Fibroblast of pulmonary artery (primary cell): ENCODE measurements around the gene METTL17.
A peak's percentile ranks its signal among the peaks of the same experiment; 100 is the strongest.
"Not testable (repeated sequence)": the region's sequence is repeated elsewhere in the genome, so short reads cannot be mapped to it uniquely, and the experiment has no call there.

Source experiments
- DNase-seq: peaks from one replicate; pipeline ENCODE4 v3.0.0-alpha.2; 2010; ENCODE audit warnings: low read depth
- H3K4me3 ChIP-seq: replicated peaks from 2 replicates; pipeline ENCODE4 v1.5.1; 2011; ENCODE audit warnings: low read depth, mild to moderate bottlenecking, control low read depth, low read length, moderate library complexity
- TF ChIP-seq, protein P1 (sequence below): IDR thresholded peaks from 2 replicates; pipeline ENCODE4 v1.5.1; 2011; ENCODE audit warnings: mild to moderate bottlenecking, control low read depth, low read length, inconsistent platforms; ENCODE audit errors: missing control alignments

METTL17 gene

GRCh38 chr14:20997564-20997963, 7.8 kb downstream of the METTL17 start:
- H3K4me3 ChIP-seq = no peak overlapping the region
- TF ChIP-seq, protein P1, sequence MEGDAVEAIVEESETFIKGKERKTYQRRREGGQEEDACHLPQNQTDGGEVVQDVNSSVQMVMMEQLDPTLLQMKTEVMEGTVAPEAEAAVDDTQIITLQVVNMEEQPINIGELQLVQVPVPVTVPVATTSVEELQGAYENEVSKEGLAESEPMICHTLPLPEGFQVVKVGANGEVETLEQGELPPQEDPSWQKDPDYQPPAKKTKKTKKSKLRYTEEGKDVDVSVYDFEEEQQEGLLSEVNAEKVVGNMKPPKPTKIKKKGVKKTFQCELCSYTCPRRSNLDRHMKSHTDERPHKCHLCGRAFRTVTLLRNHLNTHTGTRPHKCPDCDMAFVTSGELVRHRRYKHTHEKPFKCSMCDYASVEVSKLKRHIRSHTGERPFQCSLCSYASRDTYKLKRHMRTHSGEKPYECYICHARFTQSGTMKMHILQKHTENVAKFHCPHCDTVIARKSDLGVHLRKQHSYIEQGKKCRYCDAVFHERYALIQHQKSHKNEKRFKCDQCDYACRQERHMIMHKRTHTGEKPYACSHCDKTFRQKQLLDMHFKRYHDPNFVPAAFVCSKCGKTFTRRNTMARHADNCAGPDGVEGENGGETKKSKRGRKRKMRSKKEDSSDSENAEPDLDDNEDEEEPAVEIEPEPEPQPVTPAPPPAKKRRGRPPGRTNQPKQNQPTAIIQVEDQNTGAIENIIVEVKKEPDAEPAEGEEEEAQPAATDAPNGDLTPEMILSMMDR = no peak
- DNase-seq = no peak

- TF ChIP-seq, protein P1 = no peak
- no peak for DNase-seq
- H3K4me3 ChIP-seq = no peak overlapping the region
Observed at GRCh38 chr14:20998139-20998538, 8.4 kb downstream of the METTL17 start.

DNA sequence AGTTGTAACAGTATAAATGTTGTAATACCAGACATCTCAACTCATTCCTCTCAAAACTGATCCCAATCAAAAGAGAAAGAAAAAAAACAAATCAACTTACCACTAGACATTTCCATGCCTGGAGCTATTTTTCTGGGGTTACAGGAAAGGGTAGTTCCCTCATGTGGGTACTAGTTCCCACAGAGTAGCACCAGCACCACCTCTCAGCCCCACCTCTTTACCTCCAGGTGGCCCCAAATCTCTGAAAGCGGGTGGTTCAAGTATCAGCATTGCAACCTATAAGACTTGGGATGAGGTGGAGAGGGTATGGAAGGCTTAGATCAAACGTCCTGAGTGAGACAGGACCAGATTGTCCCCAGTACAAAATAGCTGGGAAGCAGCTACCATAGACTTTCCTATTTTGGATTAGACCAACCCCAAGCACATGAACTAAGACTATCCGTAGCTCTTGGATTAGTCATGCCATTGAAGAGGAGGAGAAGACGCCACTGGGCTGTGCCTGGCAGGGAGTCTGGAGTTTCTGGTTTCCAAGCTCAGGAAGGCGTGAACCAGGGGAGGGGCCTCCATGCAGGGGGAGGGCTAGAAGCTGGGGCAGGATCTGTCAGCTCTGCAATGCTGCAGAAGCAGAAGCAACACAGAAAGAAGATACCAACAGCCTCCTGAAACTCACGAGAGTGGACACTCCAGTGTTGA, 9.0 kb downstream of the METTL17 start, which contains the start of gene SLC39A2:
SLC39A2 (plus strand) TSS at position 620 of the 693 bp plus-strand sequence. CDS start 154 bp downstream, outside the sequence.
- TF ChIP-seq, protein P1 = no peak
- DNase-seq = peak; percentile 69
- H3K4me3 ChIP-seq = no peak within 1 kb of the TSS

DNA sequence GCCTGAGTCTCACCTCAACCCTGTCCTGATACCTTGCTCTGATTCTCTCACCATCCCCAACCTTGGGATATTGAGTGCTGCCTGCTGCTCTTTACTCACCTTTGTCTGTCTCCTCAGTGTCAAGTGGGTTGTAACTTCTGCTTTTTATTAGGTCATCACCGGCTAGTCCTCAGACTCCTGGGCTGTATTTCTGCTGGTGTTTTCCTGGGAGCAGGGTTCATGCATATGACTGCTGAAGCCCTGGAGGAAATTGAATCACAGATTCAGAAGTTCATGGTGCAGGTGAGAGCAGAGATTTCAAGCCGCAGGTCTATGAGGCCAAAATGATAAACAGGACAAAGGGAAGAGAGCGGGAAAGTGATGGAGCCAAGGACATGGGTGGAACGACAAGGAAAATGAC, 9.8 kb downstream of the METTL17 start:
- DNase-seq = no peak
- TF ChIP-seq, protein P1 = no peak
- no peak overlapping the region for H3K4me3 ChIP-seq

GRCh38 chr14:21001218-21001617, 11.4 kb downstream of the METTL17 start:
- TF ChIP-seq, protein P1 = no peak
- no peak overlapping the region for H3K4me3 ChIP-seq
- no peak for DNase-seq

DNA sequence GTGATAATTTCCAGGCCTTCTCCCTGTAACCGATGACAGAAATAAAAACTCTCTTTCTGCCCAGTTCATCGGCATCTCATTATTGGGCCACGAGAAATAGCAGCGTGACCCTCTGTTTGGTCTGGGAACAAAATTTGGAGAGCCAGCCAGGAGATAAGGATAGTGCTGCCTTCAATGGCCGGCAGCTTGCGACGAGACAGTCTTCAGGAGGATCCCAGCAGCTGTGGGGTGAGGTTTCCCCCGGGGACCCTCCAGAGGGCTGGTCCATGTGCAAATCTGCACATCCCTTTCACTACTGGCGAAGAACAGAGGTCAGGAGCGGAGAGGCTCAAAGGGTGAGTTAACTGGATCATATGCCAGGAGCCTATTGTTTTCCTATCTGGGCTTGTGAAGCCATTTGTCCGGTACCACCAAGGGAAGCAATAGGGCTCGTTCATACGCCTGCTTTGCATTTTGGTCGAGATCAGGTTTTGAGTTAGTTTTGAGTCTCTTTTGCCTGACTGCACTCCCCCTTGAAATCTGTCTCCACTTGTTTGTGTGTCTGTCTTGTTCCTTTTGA, 14.1 kb downstream of the METTL17 start:
- DNase-seq = no peak
- TF ChIP-seq, protein P1 = no peak

GRCh38 chr14:21009721-21010120, 19.9 kb downstream of the METTL17 start:
- H3K4me3 ChIP-seq, DNase-seq: not testable (repeated sequence)

More for the DNA sequence above, 14.1 kb downstream of the METTL17 start:
- H3K4me3 ChIP-seq = no peak overlapping the region
